T47D (cell line): ENCODE data around the gene SNAP25.

Source experiments
- DNase-seq, 2 experiments: peaks; one replicate each; pipeline versions ENCODE4 v3.0.0 to v3.0.0-alpha.2; 2011 to 2012; ENCODE audit warnings: low read depth in 1 of 2, low spot score in 1 of 2
- JUND ChIP-seq: IDR thresholded peaks from 2 replicates; pipeline ENCODE4 v1.6.1; 2012; ENCODE audit warnings: low read depth
- in situ Hi-C: cut with HindIII; loops from 2 replicates; pipeline ENCODE4 v1.10.0; 2016; ENCODE audit warnings: low sequenced_read_pairs, low pct_unique_long_range_greater_than_20kb

Gene SNAP25

GRCh38 chr20:10185741-10186558 lies 32.7 kb upstream of the SNAP25 start:
- no peak for TF ChIP-seq JUND
- in situ Hi-C loops: no loop called here
- DNase-seq: peak in 1 of 2 experiments; percentile 75

GRCh38 chr20:10190456-10190855 lies 28.2 kb upstream of the SNAP25 start:
- in situ Hi-C loops: no loop called here
- TF ChIP-seq JUND: no peak
- no peak for DNase-seq

GRCh38 chr20:10192171-10192570 lies 26.5 kb upstream of the SNAP25 start:
- in situ Hi-C loops: no loop called here
- no peak for TF ChIP-seq JUND
- DNase-seq: no peak

GRCh38 chr20:10194166-10194565 lies 24.5 kb upstream of the SNAP25 start:
- no peak for DNase-seq
- in situ Hi-C loops: no loop called here
- no peak for TF ChIP-seq JUND

- in situ Hi-C loops: no loop called here
- DNase-seq: no peak
- TF ChIP-seq JUND: no peak
Observed at GRCh38 chr20:10200330-10200729, 18.3 kb upstream of the SNAP25 start.

- in situ Hi-C loops: no loop called here
- TF ChIP-seq JUND: no peak
- DNase-seq: no peak
Observed at GRCh38 chr20:10201321-10201870, 17.2 kb upstream of the SNAP25 start.

- no peak for TF ChIP-seq JUND
- no peak for DNase-seq
- in situ Hi-C loops: no loop called here
Observed at GRCh38 chr20:10209091-10209490, 9.5 kb upstream of the SNAP25 start.

- no peak for TF ChIP-seq JUND
- DNase-seq: no peak
- in situ Hi-C loops: no loop called here
Observed at GRCh38 chr20:10213526-10213925, 5.1 kb upstream of the SNAP25 start.

GRCh38 chr20:10216146-10216791 lies 2.4 kb upstream of the SNAP25 start:
- TF ChIP-seq JUND: no peak
- no peak for DNase-seq
- in situ Hi-C loops: no loop called here

- in situ Hi-C loops: no loop called here
- no peak for DNase-seq
- TF ChIP-seq JUND: no peak
Observed at GRCh38 chr20:10217721-10218410, 764 bp upstream of the SNAP25 start.

- peak; percentile 67 to 69 for DNase-seq
Observed at GRCh38 chr20:10219452-10219791, 792 bp downstream of the SNAP25 start.

GRCh38 chr20:10219993-10220750 lies 1.5 kb downstream of the SNAP25 start:
- no peak for DNase-seq
- in situ Hi-C loops: no loop called here
- TF ChIP-seq JUND: no peak

More at GRCh38 chr20:10219452-10219791, 792 bp downstream of the SNAP25 start:
- in situ Hi-C loops: no loop called here
- TF ChIP-seq JUND: no peak
